Measurements from ENCODE around the gene ZFP36L2. TPM values are rescaled to one million over a fixed set of nuclear protein-coding genes. Genes with fewer than 3 reads are reported as not detected.
A peak's percentile ranks its signal among the peaks of the same experiment; 100 is the strongest.

Gene ZFP36L2
- total and polyA plus RNA-seq, 9 of the 15 experiments (the other 6 are each of a cell fraction or from before 2014, with no cell fraction given) = 4.1 to 60.6 (median 20.3) TPM

GRCh38 chr2:43226558-43226954 is at the start of gene ZFP36L2 (continued):
- TF ChIP-seq TEAD1 (CRISPR knock-in tag; IDR thresholded peaks at IDR 0.05) (peak in 1 of 2 experiments; percentile 17; a peak in 2 of 4 replicates), NEUROD1 (IDR thresholded peaks at IDR 0.05; ENCODE audit: borderline replicate concordance, low read depth, low read length, partially characterized antibody) (peak; percentile 30), E2F3 (CRISPR knock-in tag; IDR thresholded peaks at IDR 0.05) (peak; percentile 60), MBD2 (IDR thresholded peaks at IDR 0.05; ENCODE audit: borderline replicate concordance, low read depth) (peak; percentile 50), VEZF1 (CRISPR knock-in tag; IDR thresholded peaks at IDR 0.05) (peak; percentile 98), CHCHD3 (CRISPR knock-in tag; IDR thresholded peaks at IDR 0.05) (peak; percentile 55; the same call in 1 of the 2 replicates), SMARCE1 (IDR thresholded peaks at IDR 0.05) (no peak), NR2C2 (CRISPR knock-in tag; IDR thresholded peaks at IDR 0.05) (no peak), NR2C2 (tag; IDR thresholded peaks at IDR 0.05) (peak; percentile 29; the same call in 1 of the 2 replicates), E2F5 (CRISPR knock-in tag; IDR thresholded peaks at IDR 0.05) (0 out of 2 replicates have a peak, but pooled peaks have one; percentile 19), POLR2G (IDR thresholded peaks at IDR 0.05; ENCODE audit: low read depth, low read length) (peak; percentile 86), ZNF146 (CRISPR knock-in tag; IDR thresholded peaks at IDR 0.05; ENCODE audit: unreplicated experiment) (no peak), NRF1 (conservative IDR thresholded peaks at IDR 0.05 in 1 of 2, IDR thresholded peaks at IDR 0.05 in 1 of 2) (peak; percentile 14 to 45; a peak in 2 of 4 replicates), GTF2E2 (tag; IDR thresholded peaks at IDR 0.05) (peak; percentile 90), MEF2A (IDR thresholded peaks at IDR 0.05; ENCODE audit: control insufficient read depth, low read depth, low read length) (0 out of 2 replicates have a peak, but pooled peaks have one; percentile 15), CTBP1 (IDR thresholded peaks at IDR 0.05; ENCODE audit: borderline replicate concordance) (peak; percentile 60), ZNF75A (CRISPR knock-in tag; IDR thresholded peaks at IDR 0.05) (no peak), GTF2B (IDR thresholded peaks at IDR 0.05; ENCODE audit: extremely low read depth, insufficient read length) (peak; percentile 27), RBM22 (IDR thresholded peaks at IDR 0.05; ENCODE audit: low read depth, low read length, poor library complexity, severe bottlenecking) (peak; percentile 31), KDM5B (IDR thresholded peaks at IDR 0.05; ENCODE audit: insufficient replicate concordance, low read depth, low read length) (peak; percentile 96), ATF1 (CRISPR knock-in tag; IDR thresholded peaks at IDR 0.05) (no peak), ATF1 (tag; IDR thresholded peaks at IDR 0.05) (peak; percentile 87), POLR2A (conservative IDR thresholded peaks at IDR 0.05) (peak; percentile 95), ESRRA (IDR thresholded peaks at IDR 0.05; ENCODE audit: borderline replicate concordance, low read depth) (0 out of 2 replicates have a peak, but pooled peaks have one; percentile 23), HNRNPH1 (optimal IDR thresholded peaks at IDR 0.05; ENCODE audit: low read depth, low read length) (no peak), E2F6 (IDR thresholded peaks at IDR 0.05; ENCODE audit: borderline replicate concordance in 1 of 2, extremely low read depth in 1 of 2, insufficient read depth in 1 of 2, insufficient read length in 1 of 2, low read depth in 1 of 2, low read length in 1 of 2, poor library complexity in 1 of 2, severe bottlenecking in 1 of 2) (peak in 1 of 2 experiments; percentile 71)

All from K562 (cell line).